Panc1 (cell line): ENCODE data around the gene LRRN3. TPM values are rescaled to one million over a fixed set of nuclear protein-coding genes. Genes with fewer than 3 reads are reported as not detected.

Experiments used
- ATAC-seq: fragments of 200-7000 bp; cut with Tn5 transposase; 2 replicates; pipeline ENCODE4 v1.9.1; 2020; ENCODE audit warnings: mild to moderate bottlenecking, moderate library complexity
- BruUV-seq: library from RNA; stranded (reverse); fragments of 400-500 nt; replicated peaks from 2 replicates; lab custom pipeline; 2021; lab: Mats Ljungman, UMichigan
- CTCF ChIA-PET: fragments of 300-600 bp; sonication (Branson Sonifier 250); formaldehyde crosslinking; loops from one replicate; lab custom pipeline; 2022; ENCODE audit warnings: antibody characterized with exemption; lab: Charles Lee
- POLR2A ChIA-PET: fragments of 300-600 bp; sonication (Branson Sonifier 250); formaldehyde crosslinking; loops from one replicate; lab custom pipeline; 2022; ENCODE audit warnings: antibody characterized with exemption; lab: Charles Lee
- DNase-seq: peaks from one replicate; pipeline ENCODE4 v3.0.0-alpha.2; 2010; ENCODE audit warnings: low read depth, low spot score
- H3K27ac ChIP-seq: 2 replicates; pipeline ENCODE4 v1.5.1; 2011; ENCODE audit warnings: mild to moderate bottlenecking, low read length, inconsistent platforms
- H3K27me3 ChIP-seq: fragments of 200-500 bp; sonication (Bioruptor generic); 2 replicates; pipeline ENCODE4 v1.6.0; 2014; ENCODE audit warnings: low read length, inconsistent platforms; ENCODE audit not compliant: control insufficient read depth, insufficient read depth
- H3K36me3 ChIP-seq: fragments of 200-500 bp; sonication (Bioruptor generic); 2 replicates; pipeline ENCODE4 v1.5.1; 2014; ENCODE audit warnings: inconsistent platforms, mild to moderate bottlenecking, low read length, moderate library complexity; ENCODE audit not compliant: control insufficient read depth, insufficient read depth
- H3K4me1 ChIP-seq: 2 replicates; pipeline ENCODE4 v1.5.1; 2011; ENCODE audit warnings: inconsistent platforms, mild to moderate bottlenecking, low read length, moderate library complexity; ENCODE audit not compliant: control insufficient read depth, insufficient read depth
- H3K4me3 ChIP-seq, 2 experiments: 2 replicates each; pipeline ENCODE4 v1.5.1; 2011 to 2012; ENCODE audit warnings: low read depth in 2 of 2, low read length in 2 of 2, mild to moderate bottlenecking in 2 of 2, inconsistent platforms in 1 of 2, moderate library complexity in 1 of 2
- H3K9me3 ChIP-seq: fragments of 200-500 bp; sonication (Bioruptor generic); 2 replicates; pipeline ENCODE4 v1.5.1; 2014; ENCODE audit warnings: low read depth, mild to moderate bottlenecking, inconsistent platforms, low read length, moderate library complexity; ENCODE audit not compliant: control insufficient read depth, insufficient read depth
- POLR2AphosphoS5 ChIP-seq: IDR thresholded peaks from 2 replicates; pipeline ENCODE4 v1.6.1; 2012; ENCODE audit warnings: mild to moderate bottlenecking, low read depth, low read length, moderate library complexity
- SIN3A ChIP-seq: IDR thresholded peaks from 2 replicates; pipeline ENCODE4 v1.6.1; 2012; ENCODE audit warnings: low read depth, mild to moderate bottlenecking, low read length, moderate library complexity, borderline replicate concordance; ENCODE audit not compliant: insufficient read depth
- TCF7L2 ChIP-seq: IDR thresholded peaks from 2 replicates; pipeline ENCODE4 v1.6.1; 2011; ENCODE audit warnings: mild to moderate bottlenecking, low read depth, low read length, inconsistent platforms
- in situ Hi-C: cut with HindIII; loops from 2 replicates; pipeline ENCODE4 v1.10.0; 2016; ENCODE audit warnings: low sequenced_read_pairs, low pct_unique_long_range_greater_than_20kb
- intact Hi-C: fragments of 100-400 bp; cut with micrococcal nuclease; formaldehyde crosslinking; loops from one replicate; pipeline ENCODE4 v1.10.0; 2022; ENCODE audit not compliant: unreplicated experiment
- total RNA-seq: library from RNA; stranded (reverse); gene quantifications from one replicate; pipeline ENCODE4 v1.2.1, GENCODE V29; 2021; ENCODE audit not compliant: unreplicated experiment
- TF ChIP-seq, protein P1 (sequence below), 2 experiments: IDR thresholded peaks; 2 replicates each; pipeline ENCODE4 v1.6.1; 2011 to 2012; ENCODE audit warnings: low read depth in 2 of 2, control low read depth in 1 of 2, low read length in 1 of 2, mild to moderate bottlenecking in 1 of 2, moderate library complexity in 1 of 2; ENCODE audit not compliant: insufficient read depth in 1 of 2
- TF ChIP-seq, protein P2 (sequence below): fragments of 450-650 bp; IDR thresholded peaks from 2 replicates; pipeline ENCODE4 v1.5.1; 2017; ENCODE audit warnings: mild to moderate bottlenecking

The LRRN3 gene
- total RNA-seq, 1 experiment from 2014 or later: 0.15 TPM

DNA sequence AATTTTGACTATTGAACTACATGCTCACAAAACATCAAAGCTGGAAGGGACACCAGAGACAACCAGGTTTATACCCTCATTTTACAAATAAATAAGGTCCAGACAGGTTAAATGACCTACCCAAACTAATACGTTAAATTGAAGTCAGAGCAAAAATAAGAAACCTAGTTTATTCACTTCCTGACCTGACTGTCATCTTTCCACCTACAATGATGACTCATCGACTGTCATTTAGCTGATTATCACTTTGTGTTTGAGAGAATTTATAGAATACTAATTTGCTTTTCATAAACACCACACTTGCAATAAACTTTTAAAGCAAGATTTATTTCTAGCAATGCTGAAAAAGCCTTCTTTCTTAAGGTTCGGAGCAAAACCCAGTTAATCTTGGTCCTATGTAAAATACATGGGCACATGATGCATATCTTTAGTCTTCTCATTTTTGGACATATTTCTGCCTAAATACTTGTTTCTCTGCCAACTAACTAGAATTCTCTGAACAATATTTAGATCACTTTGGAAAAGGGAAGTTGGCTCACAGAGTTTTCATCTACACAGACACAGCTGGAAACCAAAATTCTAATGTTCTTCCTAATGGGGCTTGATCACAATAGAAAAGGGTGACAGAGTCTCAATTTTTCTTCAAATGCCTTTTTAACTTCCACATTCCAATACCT lies 16.7 kb upstream of the LRRN3 start:
- H3K27me3 ChIP-seq: no peaks in the 10 kb centered on the region
- no peak overlapping the region for H3K4me3 ChIP-seq
- no peak overlapping the region for H3K27ac ChIP-seq
- CTCF ChIA-PET: no interaction called here
- TF ChIP-seq, protein P1, sequence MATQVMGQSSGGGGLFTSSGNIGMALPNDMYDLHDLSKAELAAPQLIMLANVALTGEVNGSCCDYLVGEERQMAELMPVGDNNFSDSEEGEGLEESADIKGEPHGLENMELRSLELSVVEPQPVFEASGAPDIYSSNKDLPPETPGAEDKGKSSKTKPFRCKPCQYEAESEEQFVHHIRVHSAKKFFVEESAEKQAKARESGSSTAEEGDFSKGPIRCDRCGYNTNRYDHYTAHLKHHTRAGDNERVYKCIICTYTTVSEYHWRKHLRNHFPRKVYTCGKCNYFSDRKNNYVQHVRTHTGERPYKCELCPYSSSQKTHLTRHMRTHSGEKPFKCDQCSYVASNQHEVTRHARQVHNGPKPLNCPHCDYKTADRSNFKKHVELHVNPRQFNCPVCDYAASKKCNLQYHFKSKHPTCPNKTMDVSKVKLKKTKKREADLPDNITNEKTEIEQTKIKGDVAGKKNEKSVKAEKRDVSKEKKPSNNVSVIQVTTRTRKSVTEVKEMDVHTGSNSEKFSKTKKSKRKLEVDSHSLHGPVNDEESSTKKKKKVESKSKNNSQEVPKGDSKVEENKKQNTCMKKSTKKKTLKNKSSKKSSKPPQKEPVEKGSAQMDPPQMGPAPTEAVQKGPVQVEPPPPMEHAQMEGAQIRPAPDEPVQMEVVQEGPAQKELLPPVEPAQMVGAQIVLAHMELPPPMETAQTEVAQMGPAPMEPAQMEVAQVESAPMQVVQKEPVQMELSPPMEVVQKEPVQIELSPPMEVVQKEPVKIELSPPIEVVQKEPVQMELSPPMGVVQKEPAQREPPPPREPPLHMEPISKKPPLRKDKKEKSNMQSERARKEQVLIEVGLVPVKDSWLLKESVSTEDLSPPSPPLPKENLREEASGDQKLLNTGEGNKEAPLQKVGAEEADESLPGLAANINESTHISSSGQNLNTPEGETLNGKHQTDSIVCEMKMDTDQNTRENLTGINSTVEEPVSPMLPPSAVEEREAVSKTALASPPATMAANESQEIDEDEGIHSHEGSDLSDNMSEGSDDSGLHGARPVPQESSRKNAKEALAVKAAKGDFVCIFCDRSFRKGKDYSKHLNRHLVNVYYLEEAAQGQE (IDR thresholded peaks at IDR 0.05; ENCODE audit: insufficient read depth in 1 of 2, low read depth in 2 of 2, low read length in 1 of 2): no peak
- TF ChIP-seq, protein P2, sequence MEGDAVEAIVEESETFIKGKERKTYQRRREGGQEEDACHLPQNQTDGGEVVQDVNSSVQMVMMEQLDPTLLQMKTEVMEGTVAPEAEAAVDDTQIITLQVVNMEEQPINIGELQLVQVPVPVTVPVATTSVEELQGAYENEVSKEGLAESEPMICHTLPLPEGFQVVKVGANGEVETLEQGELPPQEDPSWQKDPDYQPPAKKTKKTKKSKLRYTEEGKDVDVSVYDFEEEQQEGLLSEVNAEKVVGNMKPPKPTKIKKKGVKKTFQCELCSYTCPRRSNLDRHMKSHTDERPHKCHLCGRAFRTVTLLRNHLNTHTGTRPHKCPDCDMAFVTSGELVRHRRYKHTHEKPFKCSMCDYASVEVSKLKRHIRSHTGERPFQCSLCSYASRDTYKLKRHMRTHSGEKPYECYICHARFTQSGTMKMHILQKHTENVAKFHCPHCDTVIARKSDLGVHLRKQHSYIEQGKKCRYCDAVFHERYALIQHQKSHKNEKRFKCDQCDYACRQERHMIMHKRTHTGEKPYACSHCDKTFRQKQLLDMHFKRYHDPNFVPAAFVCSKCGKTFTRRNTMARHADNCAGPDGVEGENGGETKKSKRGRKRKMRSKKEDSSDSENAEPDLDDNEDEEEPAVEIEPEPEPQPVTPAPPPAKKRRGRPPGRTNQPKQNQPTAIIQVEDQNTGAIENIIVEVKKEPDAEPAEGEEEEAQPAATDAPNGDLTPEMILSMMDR: no peak
- TF ChIP-seq TCF7L2 (no peak), SIN3A (no peak), POLR2AphosphoS5 (no peak)
- ATAC-seq: no peak
- intact Hi-C loops (no loop called here), in situ Hi-C loops (no loop called here)
- H3K9me3 ChIP-seq: no peaks in the 10 kb centered on the region
- no peaks in the 10 kb centered on the region for H3K36me3 ChIP-seq
- POLR2A ChIA-PET: no interaction called here
- no peaks in the 10 kb centered on the region for H3K4me1 ChIP-seq
- no peak for DNase-seq
- BruUV-seq: no TSS peak

DNA sequence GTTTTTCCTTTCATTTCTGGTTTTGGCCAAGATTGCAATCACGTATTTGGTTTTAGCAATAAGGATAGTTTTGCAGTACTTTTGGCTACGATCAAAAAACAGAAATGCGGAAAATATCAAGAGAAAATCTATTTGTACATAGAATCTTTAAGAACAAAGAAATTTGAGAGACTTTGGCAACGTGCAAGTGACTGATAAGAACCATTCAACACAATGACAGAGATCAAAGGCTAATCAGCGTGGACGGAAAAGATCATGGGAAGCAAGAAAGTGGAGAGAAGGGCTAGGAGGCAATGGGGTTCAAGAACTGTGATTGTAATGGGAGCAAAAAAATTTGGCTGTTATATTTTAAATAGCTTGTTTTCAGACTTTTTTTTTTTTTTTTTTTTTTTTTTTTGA lies 16.2 kb upstream of the LRRN3 start:
- no peak for TF ChIP-seq SIN3A
- TF ChIP-seq, protein P1 (IDR thresholded peaks at IDR 0.05; ENCODE audit: insufficient read depth in 1 of 2, low read depth in 2 of 2, low read length in 1 of 2): no peak
- TF ChIP-seq, protein P2: no peak
- no peak for TF ChIP-seq TCF7L2
- no peak for TF ChIP-seq POLR2AphosphoS5
- ATAC-seq (no peak), DNase-seq (no peak)
- H3K27ac ChIP-seq: no peak overlapping the region
- H3K9me3 ChIP-seq: no peaks in the 10 kb centered on the region
- BruUV-seq: no TSS peak
- intact Hi-C loops: no loop called here
- H3K27me3 ChIP-seq: no peaks in the 10 kb centered on the region
- no peaks in the 10 kb centered on the region for H3K4me1 ChIP-seq
- H3K4me3 ChIP-seq: no peak overlapping the region
- in situ Hi-C loops: no loop called here
- CTCF ChIA-PET: no interaction called here
- H3K36me3 ChIP-seq: no peaks in the 10 kb centered on the region
- POLR2A ChIA-PET: no interaction called here
